GM12878 (cell line): ENCODE results near the gene KIFC1. TPM values are rescaled to one million over a fixed set of nuclear protein-coding genes. Genes with fewer than 3 reads are reported as not detected.

ENCODE experiments used
- ASH2L ChIP-seq: fragments of 300-600, 200-600 bp; sonication (generic); IDR thresholded peaks from 2 replicates; pipeline ENCODE4 v1.6.1; 2017; ENCODE audit warnings: low read depth, mild to moderate bottlenecking, borderline replicate concordance
- CHD4 ChIP-seq: fragments of 200-600 bp; sonication (generic); IDR thresholded peaks from 2 replicates; pipeline ENCODE4 v1.6.1; 2016; ENCODE audit warnings: mild to moderate bottlenecking
- MXI1 ChIP-seq: fragments of 150-350 bp; IDR thresholded peaks from 2 replicates; pipeline ENCODE4 v1.6.1; 2011; ENCODE audit warnings: low read depth, mild to moderate bottlenecking, inconsistent platforms, low read length, improper control_type of control experiment
- MYB ChIP-seq: fragments of 150-350 bp; IDR thresholded peaks from 2 replicates; pipeline ENCODE4 v1.6.1; 2014; ENCODE audit warnings: mild to moderate bottlenecking, low read depth, low read length, borderline replicate concordance
- NFXL1 ChIP-seq: fragments of 450-650 bp; IDR thresholded peaks from 2 replicates; pipeline ENCODE4 v1.6.1; 2017; ENCODE audit warnings: antibody characterized with exemption, mild to moderate bottlenecking, borderline replicate concordance
- NRF1 ChIP-seq: conservative IDR thresholded peaks from 2 replicates; pipeline ENCODE4 v1.6.1; 2011; ENCODE audit warnings: mild to moderate bottlenecking, low read depth, low read length, improper control_type of control experiment
- RAD21 ChIP-seq: IDR thresholded peaks from 2 replicates; pipeline ENCODE4 v1.6.1; 2011; ENCODE audit warnings: mild to moderate bottlenecking, low read depth, low read length, moderate library complexity; ENCODE audit not compliant: insufficient read depth
- SP1 ChIP-seq: IDR thresholded peaks from one replicate; pipeline ENCODE4 v1.6.1; 2011; ENCODE audit warnings: low read depth, low read length
- SREBF2 ChIP-seq: IDR thresholded peaks from 2 replicates; pipeline ENCODE4 v1.6.1; 2012; ENCODE audit warnings: mild to moderate bottlenecking, low read length
- TAF1 ChIP-seq: IDR thresholded peaks from 2 replicates; pipeline ENCODE4 v1.6.1; 2011; ENCODE audit warnings: mild to moderate bottlenecking, low read depth, low read length, borderline replicate concordance
- TCF3 ChIP-seq: IDR thresholded peaks from 2 replicates; pipeline ENCODE4 v1.6.1; 2012; ENCODE audit warnings: low read depth, mild to moderate bottlenecking, low read length, borderline replicate concordance; ENCODE audit not compliant: insufficient read depth
- WRNIP1 ChIP-seq: IDR thresholded peaks from 2 replicates; pipeline ENCODE4 v1.6.1; 2011; ENCODE audit warnings: low read depth, low read length, improper control_type of control experiment, borderline replicate concordance
- ZNF384 ChIP-seq: IDR thresholded peaks from 2 replicates; pipeline ENCODE4 v1.6.1; 2012; ENCODE audit warnings: low read depth, mild to moderate bottlenecking, low read length, improper control_type of control experiment, borderline replicate concordance
- ZNF622 ChIP-seq: fragments of 450-650 bp; IDR thresholded peaks from 2 replicates; pipeline ENCODE4 v1.6.1; 2017; ENCODE audit warnings: mild to moderate bottlenecking, inconsistent platforms
- polyA plus RNA-seq, 11 experiments: library from polyadenylated mRNA; depleted of rRNA in 4 of 11; unstranded in 6 of 11; stranded (reverse) in 5 of 11; fragments of >200 nt; fragmentation: Nextera tagmentation in 4 of 11; fragmentation: Illumina TruSeq in 1 of 11; extraction: Ambion mirVana in 4 of 11; extraction: Trizol in 1 of 11; gene quantifications; 1 replicate in 1 of 11; 2 replicates in 10 of 11; pipeline versions ENCODE4 v1.2.1 to v1.2.3, GENCODE V29; 2011 to 2016; ENCODE audit warnings: inconsistent platforms in 2 of 11, missing spikeins in 2 of 11, low read depth in 1 of 11
- total RNA-seq, 4 experiments: library from RNA; depleted of rRNA in 3 of 4; stranded (reverse); fragments of >200 nt in 3 of 4; fragmentation: Illumina TruSeq in 1 of 4; extraction: Trizol in 1 of 4; gene quantifications; 2 replicates each; pipeline versions ENCODE4 v1.2.1 to v1.2.3, GENCODE V29; 2013 to 2021
- TF ChIP-seq, protein P1 (sequence below): fragments of 450-650 bp; IDR thresholded peaks from 2 replicates; pipeline ENCODE4 v1.6.1; 2017; ENCODE audit warnings: mild to moderate bottlenecking, moderate library complexity
- TF ChIP-seq, protein P2 (sequence below): fragments of 450-650 bp; IDR thresholded peaks from 2 replicates; pipeline ENCODE4 v1.6.1; 2017; ENCODE audit warnings: mild to moderate bottlenecking
- TF ChIP-seq, protein P3 (sequence below): fragments of 150-350 bp; IDR thresholded peaks from 2 replicates; pipeline ENCODE4 v1.6.1; 2016; ENCODE audit warnings: low read depth, low read length

KIFC1 gene
- total and polyA plus RNA-seq, 10 of the 15 experiments (the other 5 are each of a cell fraction or from before 2014, with no cell fraction given) = 1.8 to 87.4 (median 54.4) TPM

DNA sequence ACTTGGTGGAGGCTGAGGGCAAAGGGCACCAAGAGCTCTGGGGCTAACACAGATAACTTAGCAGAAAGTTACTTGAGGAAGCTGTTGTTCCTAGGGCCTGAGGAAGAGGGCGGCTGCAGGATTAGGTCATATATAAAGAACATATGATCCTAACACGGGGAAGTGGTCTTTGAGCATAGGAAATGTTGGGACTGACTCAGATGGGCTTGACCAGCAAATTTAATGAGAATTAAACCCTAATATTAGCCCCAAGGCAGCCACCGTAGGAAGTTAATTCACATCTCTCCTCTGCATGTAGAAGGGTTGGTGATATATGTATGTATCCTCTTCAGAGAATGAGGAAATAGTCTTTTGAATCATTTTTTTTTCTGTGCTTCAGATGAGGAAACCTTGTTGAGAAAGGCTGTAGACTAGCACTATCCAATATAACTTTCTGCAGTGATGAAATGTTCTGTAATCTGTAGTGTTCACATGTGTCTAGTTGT lies 53.5 kb downstream of the KIFC1 start (continued):
- TF ChIP-seq, protein P1, sequence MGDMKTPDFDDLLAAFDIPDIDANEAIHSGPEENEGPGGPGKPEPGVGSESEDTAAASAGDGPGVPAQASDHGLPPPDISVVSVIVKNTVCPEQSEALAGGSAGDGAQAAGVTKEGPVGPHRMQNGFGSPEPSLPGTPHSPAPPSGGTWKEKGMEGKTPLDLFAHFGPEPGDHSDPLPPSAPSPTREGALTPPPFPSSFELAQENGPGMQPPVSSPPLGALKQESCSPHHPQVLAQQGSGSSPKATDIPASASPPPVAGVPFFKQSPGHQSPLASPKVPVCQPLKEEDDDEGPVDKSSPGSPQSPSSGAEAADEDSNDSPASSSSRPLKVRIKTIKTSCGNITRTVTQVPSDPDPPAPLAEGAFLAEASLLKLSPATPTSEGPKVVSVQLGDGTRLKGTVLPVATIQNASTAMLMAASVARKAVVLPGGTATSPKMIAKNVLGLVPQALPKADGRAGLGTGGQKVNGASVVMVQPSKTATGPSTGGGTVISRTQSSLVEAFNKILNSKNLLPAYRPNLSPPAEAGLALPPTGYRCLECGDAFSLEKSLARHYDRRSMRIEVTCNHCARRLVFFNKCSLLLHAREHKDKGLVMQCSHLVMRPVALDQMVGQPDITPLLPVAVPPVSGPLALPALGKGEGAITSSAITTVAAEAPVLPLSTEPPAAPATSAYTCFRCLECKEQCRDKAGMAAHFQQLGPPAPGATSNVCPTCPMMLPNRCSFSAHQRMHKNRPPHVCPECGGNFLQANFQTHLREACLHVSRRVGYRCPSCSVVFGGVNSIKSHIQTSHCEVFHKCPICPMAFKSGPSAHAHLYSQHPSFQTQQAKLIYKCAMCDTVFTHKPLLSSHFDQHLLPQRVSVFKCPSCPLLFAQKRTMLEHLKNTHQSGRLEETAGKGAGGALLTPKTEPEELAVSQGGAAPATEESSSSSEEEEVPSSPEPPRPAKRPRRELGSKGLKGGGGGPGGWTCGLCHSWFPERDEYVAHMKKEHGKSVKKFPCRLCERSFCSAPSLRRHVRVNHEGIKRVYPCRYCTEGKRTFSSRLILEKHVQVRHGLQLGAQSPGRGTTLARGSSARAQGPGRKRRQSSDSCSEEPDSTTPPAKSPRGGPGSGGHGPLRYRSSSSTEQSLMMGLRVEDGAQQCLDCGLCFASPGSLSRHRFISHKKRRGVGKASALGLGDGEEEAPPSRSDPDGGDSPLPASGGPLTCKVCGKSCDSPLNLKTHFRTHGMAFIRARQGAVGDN = no peak
- TF ChIP-seq CHD4 = no peak
- TF ChIP-seq SREBF2 = no peak
- TF ChIP-seq NRF1 = no peak
- TF ChIP-seq NFXL1 = no peak
- TF ChIP-seq ASH2L = no peak
- no peak for TF ChIP-seq MXI1
- no peak for TF ChIP-seq ZNF622
- TF ChIP-seq ZNF384 = no peak
- no peak for TF ChIP-seq TCF3
- no peak for TF ChIP-seq MYB
- TF ChIP-seq SP1 = no peak
- TF ChIP-seq WRNIP1 = no peak
- TF ChIP-seq RAD21 = no peak
- TF ChIP-seq, protein P2, sequence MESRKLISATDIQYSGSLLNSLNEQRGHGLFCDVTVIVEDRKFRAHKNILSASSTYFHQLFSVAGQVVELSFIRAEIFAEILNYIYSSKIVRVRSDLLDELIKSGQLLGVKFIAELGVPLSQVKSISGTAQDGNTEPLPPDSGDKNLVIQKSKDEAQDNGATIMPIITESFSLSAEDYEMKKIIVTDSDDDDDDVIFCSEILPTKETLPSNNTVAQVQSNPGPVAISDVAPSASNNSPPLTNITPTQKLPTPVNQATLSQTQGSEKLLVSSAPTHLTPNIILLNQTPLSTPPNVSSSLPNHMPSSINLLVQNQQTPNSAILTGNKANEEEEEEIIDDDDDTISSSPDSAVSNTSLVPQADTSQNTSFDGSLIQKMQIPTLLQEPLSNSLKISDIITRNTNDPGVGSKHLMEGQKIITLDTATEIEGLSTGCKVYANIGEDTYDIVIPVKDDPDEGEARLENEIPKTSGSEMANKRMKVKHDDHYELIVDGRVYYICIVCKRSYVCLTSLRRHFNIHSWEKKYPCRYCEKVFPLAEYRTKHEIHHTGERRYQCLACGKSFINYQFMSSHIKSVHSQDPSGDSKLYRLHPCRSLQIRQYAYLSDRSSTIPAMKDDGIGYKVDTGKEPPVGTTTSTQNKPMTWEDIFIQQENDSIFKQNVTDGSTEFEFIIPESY = no peak
- TF ChIP-seq TAF1 = no peak
- TF ChIP-seq, protein P3, sequence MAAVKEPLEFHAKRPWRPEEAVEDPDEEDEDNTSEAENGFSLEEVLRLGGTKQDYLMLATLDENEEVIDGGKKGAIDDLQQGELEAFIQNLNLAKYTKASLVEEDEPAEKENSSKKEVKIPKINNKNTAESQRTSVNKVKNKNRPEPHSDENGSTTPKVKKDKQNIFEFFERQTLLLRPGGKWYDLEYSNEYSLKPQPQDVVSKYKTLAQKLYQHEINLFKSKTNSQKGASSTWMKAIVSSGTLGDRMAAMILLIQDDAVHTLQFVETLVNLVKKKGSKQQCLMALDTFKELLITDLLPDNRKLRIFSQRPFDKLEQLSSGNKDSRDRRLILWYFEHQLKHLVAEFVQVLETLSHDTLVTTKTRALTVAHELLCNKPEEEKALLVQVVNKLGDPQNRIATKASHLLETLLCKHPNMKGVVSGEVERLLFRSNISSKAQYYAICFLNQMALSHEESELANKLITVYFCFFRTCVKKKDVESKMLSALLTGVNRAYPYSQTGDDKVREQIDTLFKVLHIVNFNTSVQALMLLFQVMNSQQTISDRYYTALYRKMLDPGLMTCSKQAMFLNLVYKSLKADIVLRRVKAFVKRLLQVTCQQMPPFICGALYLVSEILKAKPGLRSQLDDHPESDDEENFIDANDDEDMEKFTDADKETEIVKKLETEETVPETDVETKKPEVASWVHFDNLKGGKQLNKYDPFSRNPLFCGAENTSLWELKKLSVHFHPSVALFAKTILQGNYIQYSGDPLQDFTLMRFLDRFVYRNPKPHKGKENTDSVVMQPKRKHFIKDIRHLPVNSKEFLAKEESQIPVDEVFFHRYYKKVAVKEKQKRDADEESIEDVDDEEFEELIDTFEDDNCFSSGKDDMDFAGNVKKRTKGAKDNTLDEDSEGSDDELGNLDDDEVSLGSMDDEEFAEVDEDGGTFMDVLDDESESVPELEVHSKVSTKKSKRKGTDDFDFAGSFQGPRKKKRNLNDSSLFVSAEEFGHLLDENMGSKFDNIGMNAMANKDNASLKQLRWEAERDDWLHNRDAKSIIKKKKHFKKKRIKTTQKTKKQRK = no peak
- TF ChIP-seq, all 136 proteins: peak for 0
